Raji (cell line): ENCODE results near the gene CCDC3.

Experiments used
- POLR2A ChIP-seq: IDR thresholded peaks from 2 replicates; pipeline ENCODE4 v1.6.1; 2011; ENCODE audit warnings: low read depth, low read length, control low read depth; ENCODE audit not compliant: insufficient read depth

CCDC3 gene

GRCh38 chr10:12975266-12975665 lies 26.2 kb downstream of the CCDC3 start:
- TF ChIP-seq POLR2A, result no peak

- no peak for TF ChIP-seq POLR2A
Measured at GRCh38 chr10:12974491-12975199, 26.9 kb downstream of the CCDC3 start.

- no peak for TF ChIP-seq POLR2A
Measured at GRCh38 chr10:12974078-12974477, 27.4 kb downstream of the CCDC3 start.

GRCh38 chr10:12973149-12973718 lies 28.3 kb downstream of the CCDC3 start:
- no peak for TF ChIP-seq POLR2A

GRCh38 chr10:12972146-12972545 lies 29.4 kb downstream of the CCDC3 start:
- TF ChIP-seq POLR2A, result no peak

GRCh38 chr10:12971001-12971788 lies 30.3 kb downstream of the CCDC3 start:
- TF ChIP-seq POLR2A, result no peak

- no peak for TF ChIP-seq POLR2A
Measured at GRCh38 chr10:12969951-12970350, 31.6 kb downstream of the CCDC3 start.

GRCh38 chr10:12966067-12966466 lies 35.4 kb downstream of the CCDC3 start:
- TF ChIP-seq POLR2A, result no peak

- TF ChIP-seq POLR2A, result no peak
Measured at GRCh38 chr10:12965571-12965970, 35.9 kb downstream of the CCDC3 start.

GRCh38 chr10:12962556-12962955 lies 39.0 kb downstream of the CCDC3 start:
- no peak for TF ChIP-seq POLR2A

GRCh38 chr10:12961416-12962205 lies 39.9 kb downstream of the CCDC3 start:
- no peak for TF ChIP-seq POLR2A

GRCh38 chr10:12960941-12961340 lies 40.6 kb downstream of the CCDC3 start:
- TF ChIP-seq POLR2A, result no peak

- TF ChIP-seq POLR2A, result no peak
Measured at GRCh38 chr10:12960334-12960898, 41.1 kb downstream of the CCDC3 start.

GRCh38 chr10:12958546-12959110 lies 42.9 kb downstream of the CCDC3 start:
- TF ChIP-seq POLR2A, result no peak

- no peak for TF ChIP-seq POLR2A
Measured at GRCh38 chr10:12957081-12957480, 44.4 kb downstream of the CCDC3 start.

GRCh38 chr10:12954866-12955265 lies 46.6 kb downstream of the CCDC3 start:
- no peak for TF ChIP-seq POLR2A
